Ramos (cell line): ENCODE results near the gene CYP24A1.
"Not testable (repeated sequence)": the region's sequence is repeated elsewhere in the genome, so short reads cannot be mapped to it uniquely, and the experiment has no call there.

Experiments used
- in situ Hi-C: fragments of 300-500 bp; cut with MboI; formaldehyde crosslinking; loops from one replicate; pipeline ENCODE4 v1.14.3; 2022; ENCODE audit warnings: low sequenced_read_pairs; ENCODE audit not compliant: unreplicated experiment

CYP24A1 gene

DNA sequence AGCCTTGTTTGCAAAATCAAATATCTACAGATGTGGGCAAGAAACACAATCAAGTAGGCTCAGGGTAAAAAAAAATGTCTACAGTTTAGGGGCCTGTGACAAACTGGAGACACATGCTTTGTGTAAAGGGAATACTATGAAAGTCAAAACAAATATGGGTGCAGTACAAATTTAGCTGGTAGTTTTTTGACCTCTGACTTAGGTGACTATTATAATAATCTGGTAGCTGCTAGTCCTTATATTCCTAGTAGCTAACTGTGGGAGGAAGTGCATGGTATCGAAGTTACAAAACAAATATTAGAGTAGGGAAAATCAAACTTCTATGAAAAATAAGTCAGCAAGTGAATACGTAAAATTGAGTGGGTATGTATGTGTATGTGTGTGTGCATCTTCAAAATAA, 35.4 kb downstream of the CYP24A1 start:
- in situ Hi-C loops = no loop called here

- in situ Hi-C loops = no loop called here
These were observed 36.7 kb downstream of the CYP24A1 start for GRCh38 chr20:54137115-54137514.

DNA sequence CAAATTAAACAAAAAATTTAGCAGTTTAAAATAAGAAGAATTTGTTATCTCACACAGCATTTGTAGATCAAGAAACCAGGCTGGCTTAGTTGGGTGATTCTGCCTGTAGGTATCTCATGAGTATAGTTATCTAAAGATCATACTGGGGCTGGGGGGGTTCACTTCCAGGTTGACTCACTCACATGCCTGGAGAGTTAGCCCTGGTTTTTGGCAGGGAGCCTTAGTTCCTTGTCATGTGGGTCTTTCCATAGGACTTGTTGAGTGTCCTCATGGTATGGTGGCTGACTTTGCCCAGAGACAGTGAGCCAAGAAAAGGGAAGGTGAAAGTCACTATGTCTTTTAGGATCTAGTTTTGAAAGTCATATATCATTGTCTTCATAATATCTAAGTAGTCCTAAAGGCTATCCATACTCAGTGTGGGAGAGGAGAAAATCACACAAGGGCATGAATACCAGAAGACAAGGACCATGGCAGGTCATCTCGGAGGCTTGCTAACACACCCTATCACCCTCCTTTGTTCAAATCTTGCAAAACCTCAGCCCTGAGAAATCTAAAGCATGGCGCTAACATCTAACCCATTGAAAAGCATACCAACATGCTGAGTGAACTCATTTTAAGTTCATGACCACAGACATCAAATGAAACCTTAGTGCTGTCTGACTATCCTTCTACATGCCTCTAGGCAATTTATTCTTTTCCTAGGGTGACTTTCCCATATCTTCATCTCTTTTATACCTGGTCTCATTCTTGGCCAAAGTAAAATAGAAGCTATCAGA, 39.2 kb downstream of the CYP24A1 start:
- in situ Hi-C loops = no loop called here

DNA sequence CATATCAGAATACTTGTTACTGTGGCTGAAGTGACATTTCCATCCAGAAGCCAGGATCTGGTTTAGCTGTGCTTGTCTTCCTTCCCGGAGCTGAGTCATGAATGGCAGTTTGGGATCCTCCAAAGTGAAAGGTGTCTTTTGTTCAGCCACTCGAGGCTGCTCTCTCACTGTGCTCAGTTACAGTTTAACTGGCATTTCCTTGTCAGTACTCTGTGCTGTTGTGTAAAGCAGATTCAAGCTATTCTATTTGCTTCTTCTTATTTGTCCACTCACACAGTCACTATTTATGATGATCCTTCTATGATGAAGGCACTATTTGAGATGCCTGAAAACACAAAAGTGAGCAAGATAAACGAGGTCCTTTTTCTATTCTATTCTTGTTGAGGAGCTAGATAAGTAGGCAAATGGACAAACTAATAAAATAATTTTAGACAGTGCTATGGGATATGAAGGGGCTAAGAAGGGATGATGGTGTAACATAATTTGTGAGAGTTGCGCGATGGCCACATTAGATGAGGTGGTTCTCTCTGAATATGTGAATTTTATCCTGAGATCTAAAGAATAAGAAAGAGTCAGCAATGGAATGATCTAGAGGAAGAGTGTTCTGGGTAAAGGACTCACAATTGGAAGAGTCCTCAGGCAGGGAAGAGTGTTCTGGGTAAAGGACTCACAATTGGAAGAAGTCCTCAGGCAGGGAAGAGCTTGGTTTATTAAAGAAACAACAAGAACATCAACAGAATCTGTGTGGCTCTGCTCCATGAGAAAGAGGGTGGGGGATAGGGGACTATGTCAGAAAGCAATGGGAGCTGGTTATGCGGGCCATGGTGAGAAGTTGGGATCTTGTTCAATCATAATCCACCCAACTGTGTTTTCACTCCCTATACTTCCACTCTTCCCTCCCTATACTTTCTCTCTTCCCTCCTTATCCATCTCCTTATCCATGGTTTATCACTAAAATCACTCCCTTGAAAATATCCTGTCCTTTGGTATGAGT, 40.1 kb downstream of the CYP24A1 start:
- in situ Hi-C loops = no loop called here

GRCh38 chr20:54132612-54133433, 41.0 kb downstream of the CYP24A1 start:
- in situ Hi-C loops = no loop called here

- in situ Hi-C loops = no loop called here
These were observed 41.8 kb downstream of the CYP24A1 start for GRCh38 chr20:54131675-54132611.

DNA sequence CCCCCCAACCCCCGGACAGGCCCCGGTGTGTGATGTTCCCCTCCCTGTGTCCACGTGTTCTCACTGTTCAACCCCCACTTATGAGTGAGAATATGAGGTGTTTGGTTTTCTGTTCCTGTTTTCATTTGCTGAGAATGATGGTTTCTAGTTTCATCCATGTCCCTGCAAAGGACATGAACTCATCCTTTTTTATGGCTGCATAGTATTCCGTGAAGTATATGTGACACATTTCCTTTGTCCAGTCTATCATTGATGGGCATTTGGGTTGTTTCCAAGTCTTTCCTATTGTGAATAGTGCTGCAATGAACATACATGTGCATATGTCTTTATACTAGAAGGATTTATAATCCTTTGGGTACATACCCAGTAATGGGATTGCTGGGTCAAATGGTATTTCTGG, 42.7 kb downstream of the CYP24A1 start:
- in situ Hi-C loops = not testable (repeated sequence)

- in situ Hi-C loops = no loop called here
These were observed 44.4 kb downstream of the CYP24A1 start for GRCh38 chr20:54129350-54129749.

DNA sequence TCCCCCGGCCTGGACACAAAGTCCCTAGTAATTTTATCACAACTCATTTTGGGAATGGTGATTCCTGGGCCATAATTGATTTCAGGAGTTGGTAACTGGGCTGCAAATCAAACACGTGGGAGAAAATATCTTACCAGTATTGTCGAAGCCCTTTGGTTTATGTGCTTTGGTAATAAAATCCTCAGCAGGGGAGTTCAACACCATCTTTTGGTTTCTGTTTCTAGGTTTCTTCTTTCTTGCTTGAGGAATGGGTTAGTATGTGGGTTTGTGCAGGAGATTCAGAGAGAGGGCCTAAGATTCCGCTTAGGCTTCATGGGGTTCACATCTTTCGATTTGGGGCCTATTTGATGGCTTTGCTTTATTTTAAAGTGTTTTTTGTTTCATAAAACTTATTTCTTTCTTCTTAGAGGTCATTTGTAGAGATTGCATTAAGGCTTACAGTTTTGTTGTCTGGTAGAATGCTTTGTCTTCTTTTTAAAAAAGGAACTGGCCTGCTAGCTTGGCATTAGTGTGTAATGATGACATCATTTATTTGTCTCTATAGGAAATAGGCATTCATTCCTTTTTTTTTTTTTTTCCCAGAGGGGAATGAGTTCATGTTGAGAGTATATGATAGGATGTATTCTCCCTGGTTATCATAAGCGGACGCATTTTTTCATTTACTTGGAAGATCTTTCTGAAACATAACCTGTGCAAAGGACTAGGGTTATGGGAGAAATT, 45.8 kb downstream of the CYP24A1 start:
- in situ Hi-C loops = no loop called here

GRCh38 chr20:54126806-54127655, 46.8 kb downstream of the CYP24A1 start:
- in situ Hi-C loops = no loop called here

- in situ Hi-C loops = not testable (repeated sequence)
These were observed 47.5 kb downstream of the CYP24A1 start for GRCh38 chr20:54126328-54126727.

- in situ Hi-C loops = no loop called here
These were observed 50.1 kb downstream of the CYP24A1 start for GRCh38 chr20:54123587-54124180.

- in situ Hi-C loops = no loop called here
These were observed 50.9 kb downstream of the CYP24A1 start for GRCh38 chr20:54122681-54123586.

GRCh38 chr20:54122189-54122588, 51.6 kb downstream of the CYP24A1 start:
- in situ Hi-C loops = no loop called here

- in situ Hi-C loops = no loop called here
These were observed 54.0 kb downstream of the CYP24A1 start for GRCh38 chr20:54119744-54120143.

- in situ Hi-C loops = no loop called here
These were observed 55.4 kb downstream of the CYP24A1 start for GRCh38 chr20:54118220-54119001.
